CD4-positive, CD25-positive, alpha-beta regulatory T cell (primary cell): ENCODE data around the gene ADCY4. TPM values are rescaled to one million over a fixed set of nuclear protein-coding genes. Genes with fewer than 3 reads are reported as not detected.
A peak's percentile ranks its signal among the peaks of the same experiment; 100 is the strongest.

Source experiments
- ATAC-seq, 2 donors: fragments of 150-1000 bp; cut with Tn5 transposase; one replicate each; pipeline ENCODE4 v1.10.0; 2021; ENCODE audit warnings: low read depth in 2 of 2, moderate number of reproducible peaks in 2 of 2, moderate library complexity in 1 of 2
- DNase-seq, 3 donors: peaks; one replicate each; pipeline versions ENCODE4 v3.0.0 to v3.0.0-alpha.2; 2012 to 2022; ENCODE audit warnings: mixed read lengths in 1 of 3
- H3K27ac ChIP-seq: one replicate; pipeline ENCODE4 v1.7.0; 2013; ENCODE audit warnings: mild to moderate bottlenecking, low read length; ENCODE audit not compliant: insufficient read depth, poor library complexity, severe bottlenecking
- H3K27me3 ChIP-seq: one replicate; pipeline ENCODE4 v1.7.0; 2013; ENCODE audit warnings: low read length; ENCODE audit not compliant: control insufficient read depth, insufficient read depth
- H3K36me3 ChIP-seq: one replicate; pipeline ENCODE4 v1.7.0; 2013; ENCODE audit warnings: mild to moderate bottlenecking, low read length, moderate library complexity; ENCODE audit not compliant: control insufficient read depth, insufficient read depth
- H3K4me1 ChIP-seq: 2 replicates; pipeline ENCODE4 v1.7.0; 2013; ENCODE audit warnings: mild to moderate bottlenecking, low read length; ENCODE audit not compliant: insufficient read depth, control insufficient read depth, poor library complexity, severe bottlenecking
- H3K4me3 ChIP-seq: one replicate; pipeline ENCODE4 v1.7.0; 2013; ENCODE audit warnings: low read depth, mild to moderate bottlenecking, low read length, moderate library complexity
- H3K9me3 ChIP-seq, 2 experiments: 1 replicate in 1 of 2; 2 replicates in 1 of 2; pipeline ENCODE4 v1.7.0; 2013; ENCODE audit warnings: low read length in 2 of 2, mild to moderate bottlenecking in 1 of 2, moderate library complexity in 1 of 2; ENCODE audit not compliant: control insufficient read depth in 2 of 2
- H3K27ac Mint-ChIP-seq, 3 donors: one replicate each; pipeline ENCODE4 v1.8.0; 2020 to 2022; ENCODE audit warnings: mild to moderate bottlenecking in 3 of 3, mixed read lengths in 3 of 3, moderate library complexity in 2 of 3
- H3K27me3 Mint-ChIP-seq: one replicate; pipeline ENCODE4 v1.8.0; 2022; ENCODE audit warnings: mild to moderate bottlenecking, mixed read lengths
- H3K36me3 Mint-ChIP-seq: one replicate; pipeline ENCODE4 v1.8.0; 2020; ENCODE audit warnings: mixed read lengths
- H3K4me1 Mint-ChIP-seq, 4 donors: one replicate each; pipeline ENCODE4 v1.8.0; 2020 to 2022; ENCODE audit warnings: mixed read lengths in 4 of 4, mild to moderate bottlenecking in 1 of 4
- H3K4me3 Mint-ChIP-seq, 4 donors: one replicate each; pipeline ENCODE4 v1.8.0; 2020 to 2022; ENCODE audit warnings: mild to moderate bottlenecking in 4 of 4, mixed read lengths in 4 of 4, moderate library complexity in 3 of 4
- H3K9me3 Mint-ChIP-seq, 7 donors: one replicate each; pipeline ENCODE4 v1.8.0; 2020 to 2022; ENCODE audit warnings: mixed read lengths in 7 of 7, mild to moderate bottlenecking in 3 of 7, moderate library complexity in 2 of 7
- polyA plus RNA-seq, 4 donors: library from polyadenylated mRNA; unstranded; fragments of 300-500 nt; fragmentation: Illumina TruSeq; gene quantifications; one replicate each; pipeline ENCODE4 v1.2.3, GENCODE V29; 2021
- total RNA-seq: library from RNA; stranded (reverse); gene quantifications from one replicate; pipeline ENCODE4 v1.2.3, GENCODE V29; 2022

ADCY4 gene
- total and polyA plus RNA-seq, 5 donors from 2014 or later: 0.32 to 10.7 (median 0.39) TPM; not detected in 2

- Mint-ChIP-seq H3K9me3 (no peaks in the 10 kb centered on the region), H3K27me3 (peaks cover 7% of the 10 kb centered on the region), H3K27ac (peak overlapping the region in 2 of 3 donors; percentile 54 to 76), H3K4me1 (peaks cover 11 to 34% (median 31%) of the 10 kb centered on the region in 4 donors), H3K4me3 (peak overlapping the region in 2 of 4 donors; percentile 29 to 41), H3K36me3 (no peaks in the 10 kb centered on the region)
- ATAC-seq: no peak
- Histone ChIP-seq H3K4me1 (peaks cover 25% of the 10 kb centered on the region), H3K36me3 (no peaks in the 10 kb centered on the region), H3K4me3 (no peak overlapping the region), H3K27ac (no peak overlapping the region), H3K9me3 (no peaks in the 10 kb centered on the region), H3K27me3 (no peaks in the 10 kb centered on the region)
- DNase-seq: no peak
Observed at GRCh38 chr14:24317141-24317928, 17.5 kb downstream of the ADCY4 start.

DNA sequence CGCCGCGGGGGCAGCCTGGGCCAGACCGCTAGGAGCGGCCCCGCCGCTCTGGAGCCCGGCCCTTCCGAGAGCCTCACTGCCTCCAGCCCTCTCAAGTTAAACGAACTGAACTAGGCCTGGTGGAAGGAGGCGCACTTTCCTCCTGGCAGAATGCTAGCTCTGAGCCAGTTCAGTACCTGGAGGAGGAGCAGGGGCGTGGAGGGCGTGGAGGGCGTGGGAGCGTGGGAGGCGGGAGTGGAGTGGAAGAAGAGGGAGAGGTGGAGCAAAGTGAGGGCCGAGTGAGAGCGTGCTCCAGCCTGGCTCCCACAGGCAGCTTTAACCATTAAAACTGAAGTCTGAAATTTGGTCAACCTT, 18.3 kb downstream of the ADCY4 start:
- DNase-seq: no peak
- H3K27me3 Mint-ChIP-seq: peaks cover 7% of the 10 kb centered on the region
- ATAC-seq: no peak
- H3K4me1 ChIP-seq: peaks cover 33% of the 10 kb centered on the region
- no peaks in the 10 kb centered on the region for H3K9me3 ChIP-seq
- H3K4me3 Mint-ChIP-seq: peak overlapping the region in 1 of 4 donors; percentile 41
- H3K36me3 Mint-ChIP-seq: no peaks in the 10 kb centered on the region
- no peak overlapping the region for H3K4me3 ChIP-seq
- H3K27me3 ChIP-seq: no peaks in the 10 kb centered on the region
- no peak overlapping the region for H3K27ac ChIP-seq
- H3K4me1 Mint-ChIP-seq: peaks cover 16 to 41% (median 38%) of the 10 kb centered on the region in 4 donors
- no peak overlapping the region for H3K27ac Mint-ChIP-seq
- no peaks in the 10 kb centered on the region for H3K9me3 Mint-ChIP-seq
- no peaks in the 10 kb centered on the region for H3K36me3 ChIP-seq

- peaks cover 38% of the 10 kb centered on the region for H3K4me1 ChIP-seq
- Mint-ChIP-seq H3K9me3 (no peaks in the 10 kb centered on the region), H3K27me3 (peaks cover 7% of the 10 kb centered on the region), H3K4me1 (peaks cover 16 to 44% (median 39%) of the 10 kb centered on the region in 4 donors), H3K27ac (peak overlapping the region; percentile 59 to 91 (median 90)), H3K4me3 (peak overlapping the region in 2 of 4 donors; percentile 82 to 86), H3K36me3 (no peaks in the 10 kb centered on the region)
- DNase-seq (no peak), ATAC-seq (no peak)
- no peaks in the 10 kb centered on the region for H3K36me3 ChIP-seq
- H3K27ac ChIP-seq: no peak overlapping the region
- no peaks in the 10 kb centered on the region for H3K27me3 ChIP-seq
- H3K9me3 ChIP-seq: no peaks in the 10 kb centered on the region
- H3K4me3 ChIP-seq: no peak overlapping the region
Observed at GRCh38 chr14:24315807-24316596, 18.9 kb downstream of the ADCY4 start.

GRCh38 chr14:24315243-24315806, 19.5 kb downstream of the ADCY4 start:
- peak overlapping the region in 2 of 3 donors; percentile 59 to 90 for H3K27ac Mint-ChIP-seq
- peaks cover 7% of the 10 kb centered on the region for H3K27me3 Mint-ChIP-seq
- DNase-seq: no peak
- no peaks in the 10 kb centered on the region for H3K9me3 Mint-ChIP-seq
- peaks cover 44% of the 10 kb centered on the region for H3K4me1 ChIP-seq
- no peak overlapping the region for H3K27ac ChIP-seq
- H3K4me1 Mint-ChIP-seq: peaks cover 16 to 46% (median 39%) of the 10 kb centered on the region in 4 donors
- ATAC-seq: no peak
- no peaks in the 10 kb centered on the region for H3K36me3 Mint-ChIP-seq
- no peak overlapping the region for H3K4me3 ChIP-seq
- H3K4me3 Mint-ChIP-seq: peak overlapping the region in 2 of 4 donors; percentile 82 to 86
- H3K27me3 ChIP-seq: no peaks in the 10 kb centered on the region
- H3K9me3 ChIP-seq: no peaks in the 10 kb centered on the region
- H3K36me3 ChIP-seq: no peaks in the 10 kb centered on the region

- H3K36me3 ChIP-seq: no peaks in the 10 kb centered on the region
- Mint-ChIP-seq H3K4me1 (peaks cover 16 to 54% (median 39%) of the 10 kb centered on the region in 4 donors), H3K27ac (peak overlapping the region; percentile 81 to 90 (median 90)), H3K9me3 (no peaks in the 10 kb centered on the region), H3K27me3 (peaks cover 4% of the 10 kb centered on the region), H3K4me3 (peak overlapping the region in 3 of 4 donors; percentile 72 to 86 (median 81)), H3K36me3 (no peaks in the 10 kb centered on the region)
- H3K4me3 ChIP-seq: peak overlapping the region; percentile 21
- H3K9me3 ChIP-seq: no peaks in the 10 kb centered on the region
- H3K27me3 ChIP-seq: no peaks in the 10 kb centered on the region
- no peak for ATAC-seq
- peaks cover 51% of the 10 kb centered on the region for H3K4me1 ChIP-seq
- peak in 1 of 3 donors; percentile 16 for DNase-seq
- H3K27ac ChIP-seq: no peak overlapping the region
Observed at GRCh38 chr14:24314377-24315193, 20.3 kb downstream of the ADCY4 start.

GRCh38 chr14:24313913-24314312, 21.0 kb downstream of the ADCY4 start:
- Mint-ChIP-seq H3K4me3 (peak overlapping the region; percentile 72 to 86 (median 84)), H3K4me1 (peaks cover 20 to 60% (median 45%) of the 10 kb centered on the region in 4 donors), H3K36me3 (no peaks in the 10 kb centered on the region), H3K9me3 (no peaks in the 10 kb centered on the region), H3K27ac (peak overlapping the region; percentile 78 to 90 (median 81)), H3K27me3 (no peaks in the 10 kb centered on the region)
- no peaks in the 10 kb centered on the region for H3K27me3 ChIP-seq
- H3K4me1 ChIP-seq: peaks cover 57% of the 10 kb centered on the region
- DNase-seq (no peak), ATAC-seq (no peak)
- H3K36me3 ChIP-seq: no peaks in the 10 kb centered on the region
- no peak overlapping the region for H3K27ac ChIP-seq
- H3K4me3 ChIP-seq: peak overlapping the region; percentile 21
- no peaks in the 10 kb centered on the region for H3K9me3 ChIP-seq
